Left ventricle myocardium inferior (tissue), 1 donor: ENCODE results near the gene KCNMA1. TPM values are rescaled to one million over a fixed set of nuclear protein-coding genes. Genes with fewer than 3 reads are reported as not detected.

Experiments
- DNase-seq: peaks from one replicate; pipeline ENCODE4 v3.0.0-alpha.2; 2020
- H3K27ac ChIP-seq: fragments of 200-600 bp; replicated peaks from 2 replicates; pipeline ENCODE4 v1.8.0; 2021
- H3K27me3 ChIP-seq: fragments of 200-600 bp; 2 replicates; pipeline ENCODE4 v1.8.0; 2021; ENCODE audit warnings: low read depth
- H3K36me3 ChIP-seq: fragments of 200-600 bp; 2 replicates; pipeline ENCODE4 v1.8.0; 2021
- H3K4me1 ChIP-seq: fragments of 200-600 bp; 2 replicates; pipeline ENCODE4 v1.8.0; 2021
- H3K4me3 ChIP-seq: fragments of 200-600 bp; 2 replicates; pipeline ENCODE4 v1.8.0; 2021; ENCODE audit warnings: mild to moderate bottlenecking, moderate library complexity
- H3K9me3 ChIP-seq: fragments of 200-600 bp; replicated peaks from 2 replicates; pipeline ENCODE4 v1.8.0; 2021
- CTCF ChIP-seq: fragments of 200-600 bp; IDR thresholded peaks from 2 replicates; pipeline ENCODE4 v1.8.0; 2021; ENCODE audit warnings: antibody characterized with exemption, mild to moderate bottlenecking, borderline replicate concordance
- intact Hi-C: fragments of 100-400 bp; cut with micrococcal nuclease; formaldehyde crosslinking; loops from one replicate; pipeline ENCODE4 v1.11.0; 2022
- total RNA-seq: library from RNA; stranded (reverse); fragmentation: NEBNext Ultra II Directional; extraction: Animal tissue kit (Norgen Biotek cat#: 25700); gene quantifications from one replicate; pipeline ENCODE4 v1.2.1, GENCODE V29; 2021
- donor health status: DM: no; HTN: yes; CAD: no; lungs with severe emphysema.

KCNMA1 gene
- total RNA-seq, 1 donor from 2014 or later, result 1.8 TPM

GRCh38 chr10:77545585-77545984 is 92.0 kb downstream of the KCNMA1 start:
- Histone ChIP-seq H3K36me3 (no peaks in the 10 kb centered on the region), H3K4me1 (no peaks in the 10 kb centered on the region), H3K9me3 (peaks cover 30% of the 10 kb centered on the region), H3K27ac (no peak overlapping the region), H3K4me3 (no peak overlapping the region), H3K27me3 (peaks cover 29% of the 10 kb centered on the region)
- intact Hi-C loops, result no loop called here
- DNase-seq, result no peak
- no peak for TF ChIP-seq CTCF

GRCh38 chr10:77544617-77545016 is 93.0 kb downstream of the KCNMA1 start:
- no peak for TF ChIP-seq CTCF
- Histone ChIP-seq H3K27me3 (peaks cover 30% of the 10 kb centered on the region), H3K9me3 (peaks cover 30% of the 10 kb centered on the region), H3K36me3 (no peaks in the 10 kb centered on the region), H3K4me3 (no peak overlapping the region), H3K4me1 (no peaks in the 10 kb centered on the region), H3K27ac (no peak overlapping the region)
- intact Hi-C loops, result no loop called here
- no peak for DNase-seq

- H3K27ac ChIP-seq, result no peak overlapping the region
- H3K27me3 ChIP-seq, result peaks cover 27% of the 10 kb centered on the region
- H3K4me1 ChIP-seq, result no peaks in the 10 kb centered on the region
- no peak for DNase-seq
- H3K9me3 ChIP-seq, result peaks cover 30% of the 10 kb centered on the region
- no peak overlapping the region for H3K4me3 ChIP-seq
- H3K36me3 ChIP-seq, result no peaks in the 10 kb centered on the region
- TF ChIP-seq CTCF, result no peak
- intact Hi-C loops, result no loop called here
Observed at GRCh38 chr10:77542710-77543259, 94.8 kb downstream of the KCNMA1 start.

- H3K4me1 ChIP-seq, result no peaks in the 10 kb centered on the region
- DNase-seq, result no peak
- intact Hi-C loops, result no loop called here
- H3K36me3 ChIP-seq, result no peaks in the 10 kb centered on the region
- H3K4me3 ChIP-seq, result no peak overlapping the region
- H3K27ac ChIP-seq, result no peak overlapping the region
- no peak for TF ChIP-seq CTCF
- H3K9me3 ChIP-seq, result peaks cover 30% of the 10 kb centered on the region
- peaks cover 23% of the 10 kb centered on the region for H3K27me3 ChIP-seq
Observed at GRCh38 chr10:77541944-77542343, 95.7 kb downstream of the KCNMA1 start.

- H3K27ac ChIP-seq, result no peak overlapping the region
- DNase-seq, result no peak
- no peaks in the 10 kb centered on the region for H3K4me1 ChIP-seq
- H3K4me3 ChIP-seq, result no peak overlapping the region
- H3K36me3 ChIP-seq, result no peaks in the 10 kb centered on the region
- no peak for TF ChIP-seq CTCF
- peaks cover 21% of the 10 kb centered on the region for H3K27me3 ChIP-seq
- H3K9me3 ChIP-seq, result peaks cover 30% of the 10 kb centered on the region
- intact Hi-C loops, result no loop called here
Observed at GRCh38 chr10:77541247-77541646, 96.4 kb downstream of the KCNMA1 start.
